Measurements from ENCODE around the gene OGN. TPM values are rescaled to one million over a fixed set of nuclear protein-coding genes. Genes with fewer than 3 reads are reported as not detected.

OGN gene
- polyA plus RNA-seq, 2 of the 4 experiments (the other 2 are of a cell fraction), result not detected

- Histone ChIP-seq H3K9me3 (no peaks in the 10 kb centered on the region), H3K4me2 (no peak overlapping the region), H3K27ac (no peak overlapping the region), H3K4me1 (no peaks in the 10 kb centered on the region), H3K4me3 (no peak overlapping the region)
- CTCF ChIA-PET, result no interaction called here
- no peak for FAIRE-seq
- TF ChIP-seq MAX (IDR thresholded peaks at IDR 0.05) (no peak), HOXB13 (CRISPR knock-in tag; IDR thresholded peaks at IDR 0.05; ENCODE audit: low read depth) (no peak), POLR2AphosphoS2 (conservative IDR thresholded peaks at IDR 0.05; ENCODE audit: low read length) (no peak), CBX8 (IDR thresholded peaks at IDR 0.05) (no peak), FOXS1 (CRISPR knock-in tag; IDR thresholded peaks at IDR 0.05) (no peak), FOSL2 (IDR thresholded peaks at IDR 0.05) (no peak), FOSL2 (CRISPR knock-in tag; IDR thresholded peaks at IDR 0.05) (no peak), KDM1A (IDR thresholded peaks at IDR 0.05; ENCODE audit: low read depth) (no peak), ZFP36 (IDR thresholded peaks at IDR 0.05; ENCODE audit: borderline replicate concordance, partially characterized antibody) (no peak), ZC3H11A (IDR thresholded peaks at IDR 0.05) (no peak), RCOR1 (IDR thresholded peaks at IDR 0.05; ENCODE audit: low read depth, low read length) (no peak), GATA3 (IDR thresholded peaks at IDR 0.05; ENCODE audit: borderline replicate concordance) (no peak), REST (IDR thresholded peaks at IDR 0.05) (no peak), POLR2A (IDR thresholded peaks at IDR 0.05; ENCODE audit: low read length) (no peak), HOXB5 (CRISPR knock-in tag; IDR thresholded peaks at IDR 0.05) (no peak), HOXA7 (CRISPR knock-in tag; IDR thresholded peaks at IDR 0.05) (no peak), MAFK (IDR thresholded peaks at IDR 0.05; ENCODE audit: partially characterized antibody) (no peak), RAD21 (conservative IDR thresholded peaks at IDR 0.05 in 1 of 2, IDR thresholded peaks at IDR 0.05 in 1 of 2) (no peak)
- DNase-seq (ENCODE audit: low read depth in 1 of 2, low spot score in 1 of 2), result no peak
- POLR2A ChIA-PET, result no interaction called here
- ATAC-seq, result no peak
- WGBS (ENCODE audit: missing lambda C conversion rate), result 86% methylated on average over 1 of the region's 1 CpG
These were observed 30.9 kb upstream of the OGN start for GRCh38 chr9:92435263-92435662.

GRCh38 chr9:92432972-92433548, 28.7 kb upstream of the OGN start:
- DNase-seq (ENCODE audit: low read depth in 1 of 2, low spot score in 1 of 2) (no peak), ATAC-seq (no peak), FAIRE-seq (no peak)
- Histone ChIP-seq H3K4me1 (no peaks in the 10 kb centered on the region), H3K9me3 (no peaks in the 10 kb centered on the region), H3K27ac (no peak overlapping the region), H3K4me2 (no peak overlapping the region), H3K4me3 (no peak overlapping the region)
- WGBS (ENCODE audit: missing lambda C conversion rate), result 93% methylated on average over 5 of the region's 5 CpGs
- CTCF ChIA-PET, result interaction anchor here (1.3 to 1.6 kb wide), 2 partner anchors 29 to 202 kb away, joined by 3 to 4 read pairs; no protein-coding TSS in a partner anchor
- POLR2A ChIA-PET, result no interaction called here
- TF ChIP-seq HMGXB4 (CRISPR knock-in tag; IDR thresholded peaks at IDR 0.05; ENCODE audit: borderline replicate concordance) (no peak), CEBPB (IDR thresholded peaks at IDR 0.05) (no peak), RNF2 (IDR thresholded peaks at IDR 0.05; ENCODE audit: borderline replicate concordance, low read depth) (no peak), MAX (IDR thresholded peaks at IDR 0.05) (no peak), REST (IDR thresholded peaks at IDR 0.05) (no peak), MAZ (IDR thresholded peaks at IDR 0.05; ENCODE audit: borderline replicate concordance, low read depth, low read length) (no peak), EHMT2 (IDR thresholded peaks at IDR 0.05; ENCODE audit: low read depth) (no peak)

All from A549 (cell line).